ENCODE measurements around the gene PTGIS.

DNA sequence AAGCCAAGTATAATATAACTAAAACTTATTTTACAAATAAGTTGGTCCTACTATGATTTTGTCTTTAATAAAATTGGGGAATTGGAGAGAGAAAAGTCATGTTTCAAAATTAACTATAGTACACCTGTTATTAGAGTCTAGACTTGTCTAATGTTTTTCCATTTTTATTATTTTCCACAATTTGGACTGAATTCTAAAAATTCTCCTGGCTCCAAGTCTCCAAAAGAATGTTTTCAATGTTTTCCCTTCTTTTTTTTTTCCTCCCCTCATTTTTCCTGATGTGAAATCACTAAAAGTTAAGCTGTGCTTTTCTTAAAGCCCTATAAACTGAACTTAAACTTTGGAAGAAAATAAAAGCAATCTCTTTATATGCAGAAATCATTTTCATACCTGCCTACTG lies 11.3 kb downstream of the PTGIS start:
- TF ChIP-seq, protein P1, sequence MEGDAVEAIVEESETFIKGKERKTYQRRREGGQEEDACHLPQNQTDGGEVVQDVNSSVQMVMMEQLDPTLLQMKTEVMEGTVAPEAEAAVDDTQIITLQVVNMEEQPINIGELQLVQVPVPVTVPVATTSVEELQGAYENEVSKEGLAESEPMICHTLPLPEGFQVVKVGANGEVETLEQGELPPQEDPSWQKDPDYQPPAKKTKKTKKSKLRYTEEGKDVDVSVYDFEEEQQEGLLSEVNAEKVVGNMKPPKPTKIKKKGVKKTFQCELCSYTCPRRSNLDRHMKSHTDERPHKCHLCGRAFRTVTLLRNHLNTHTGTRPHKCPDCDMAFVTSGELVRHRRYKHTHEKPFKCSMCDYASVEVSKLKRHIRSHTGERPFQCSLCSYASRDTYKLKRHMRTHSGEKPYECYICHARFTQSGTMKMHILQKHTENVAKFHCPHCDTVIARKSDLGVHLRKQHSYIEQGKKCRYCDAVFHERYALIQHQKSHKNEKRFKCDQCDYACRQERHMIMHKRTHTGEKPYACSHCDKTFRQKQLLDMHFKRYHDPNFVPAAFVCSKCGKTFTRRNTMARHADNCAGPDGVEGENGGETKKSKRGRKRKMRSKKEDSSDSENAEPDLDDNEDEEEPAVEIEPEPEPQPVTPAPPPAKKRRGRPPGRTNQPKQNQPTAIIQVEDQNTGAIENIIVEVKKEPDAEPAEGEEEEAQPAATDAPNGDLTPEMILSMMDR (IDR thresholded peaks at IDR 0.05; ENCODE audit: borderline replicate concordance, extremely low read depth, low read length, poor library complexity, severe bottlenecking) = no peak
- TF ChIP-seq EZH2 (IDR thresholded peaks at IDR 0.05; ENCODE audit: borderline replicate concordance, low read depth, low read length, severe bottlenecking) = no peak

Data from DND-41 (cell line).